ENCODE measurements around the gene ANKS1B.
"Not testable (repeated sequence)": the region's sequence is repeated elsewhere in the genome, so short reads cannot be mapped to it uniquely, and the experiment has no call there.

Gene ANKS1B

DNA sequence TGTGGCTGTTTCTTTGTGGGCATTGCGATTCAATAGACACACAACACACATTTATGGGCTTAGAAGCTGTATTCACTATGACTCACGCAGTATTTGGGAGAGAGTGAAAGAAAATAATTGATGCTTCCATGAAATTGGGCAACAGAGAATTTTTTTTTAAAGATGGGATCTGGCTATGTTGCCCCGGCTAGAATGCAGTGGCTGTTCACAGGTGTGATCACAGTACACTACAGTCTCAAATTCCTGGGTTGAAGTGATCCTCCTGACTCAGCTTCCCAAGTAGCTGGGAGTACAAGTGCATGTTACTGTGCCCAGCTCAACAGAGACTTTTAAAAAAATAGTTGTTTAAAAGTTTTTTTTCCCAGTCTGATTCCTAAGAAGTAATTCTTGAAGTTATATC lies 1193.3 kb downstream of the ANKS1B start:
- DNase-seq (ENCODE audit: low read depth in 2 of 2, low spot score in 1 of 2), result no peak

DNA sequence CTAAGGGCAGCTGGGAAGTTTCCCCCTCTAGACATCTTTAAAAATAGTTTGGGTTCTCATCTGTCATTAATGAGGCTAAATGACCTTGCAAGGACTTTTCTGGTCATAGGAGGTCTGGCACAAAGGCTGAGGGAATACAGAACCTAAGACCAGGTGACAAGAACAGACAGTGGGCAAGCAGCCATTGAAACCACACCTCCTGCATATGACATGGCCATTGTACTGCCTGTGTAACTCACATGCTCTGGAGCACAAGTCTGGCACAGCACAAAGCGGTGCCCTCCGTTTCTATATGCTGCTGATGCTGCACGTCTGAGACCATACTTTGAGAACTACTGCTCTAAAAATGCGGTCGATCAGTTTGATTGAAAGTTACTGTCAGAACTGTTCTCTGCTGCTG lies 1196.3 kb downstream of the ANKS1B start:
- DNase-seq (ENCODE audit: low read depth in 2 of 2, low spot score in 1 of 2), result no peak

DNA sequence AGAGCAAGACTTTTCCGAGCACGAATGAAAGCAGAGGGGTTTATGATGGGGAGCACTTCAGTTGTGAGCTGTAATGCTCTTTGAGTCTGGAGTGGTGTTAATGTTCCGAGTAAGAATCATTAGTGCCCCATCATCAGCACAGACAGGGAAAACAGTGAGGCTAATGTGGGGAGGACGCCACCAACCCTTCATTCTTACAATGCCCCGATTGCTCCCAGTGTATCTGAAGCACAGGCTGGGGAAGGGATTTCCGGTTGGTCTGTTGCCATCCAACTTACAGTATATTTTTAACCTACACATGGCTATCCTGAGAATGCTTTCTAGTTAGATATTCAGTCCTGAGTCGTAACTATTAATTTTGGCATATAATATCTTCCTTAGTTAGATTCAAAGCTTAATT lies 1198.1 kb downstream of the ANKS1B start:
- no peak for DNase-seq (ENCODE audit: low read depth in 2 of 2, low spot score in 1 of 2)

DNA sequence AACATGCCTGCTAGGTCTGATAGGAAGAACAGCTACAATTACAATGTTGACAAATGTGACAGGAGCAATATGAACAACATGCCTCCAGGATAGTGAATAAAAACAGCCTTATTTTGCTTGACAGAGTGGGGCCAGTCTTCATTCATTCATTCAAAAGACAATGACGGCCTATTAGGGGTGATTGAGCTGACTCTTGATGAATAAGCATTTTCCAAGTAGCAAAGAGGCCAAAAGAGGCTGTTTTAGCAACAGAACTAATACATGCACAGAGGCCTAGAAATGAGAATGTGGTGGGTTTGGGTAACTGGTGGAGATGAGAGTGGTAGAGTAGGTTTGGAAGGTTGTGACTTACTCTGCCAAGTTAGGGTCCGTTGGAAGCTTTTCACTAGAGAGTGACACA lies 1201.3 kb downstream of the ANKS1B start:
- no peak for DNase-seq (ENCODE audit: low read depth in 2 of 2, low spot score in 1 of 2)

DNA sequence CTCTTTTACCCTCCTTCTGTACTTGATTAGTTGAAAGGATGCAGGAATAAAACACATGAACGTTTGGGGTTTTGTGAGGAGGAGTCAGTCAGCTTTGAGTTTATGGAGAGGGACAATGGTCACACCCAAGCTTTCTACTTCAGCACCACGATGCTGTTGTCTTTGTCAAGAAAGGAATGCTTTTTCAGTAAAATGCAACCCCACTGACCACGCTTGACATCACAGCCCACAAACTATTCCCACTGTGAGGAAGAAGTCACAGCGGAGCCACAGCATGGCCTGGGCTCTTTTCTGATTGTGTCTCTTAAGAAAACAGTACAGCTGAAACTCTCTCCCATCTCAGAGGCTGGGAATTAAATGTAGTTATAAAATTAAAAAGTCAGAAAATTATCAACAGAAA lies 1204.5 kb downstream of the ANKS1B start:
- no peak for DNase-seq (ENCODE audit: low read depth in 2 of 2, low spot score in 1 of 2)

DNA sequence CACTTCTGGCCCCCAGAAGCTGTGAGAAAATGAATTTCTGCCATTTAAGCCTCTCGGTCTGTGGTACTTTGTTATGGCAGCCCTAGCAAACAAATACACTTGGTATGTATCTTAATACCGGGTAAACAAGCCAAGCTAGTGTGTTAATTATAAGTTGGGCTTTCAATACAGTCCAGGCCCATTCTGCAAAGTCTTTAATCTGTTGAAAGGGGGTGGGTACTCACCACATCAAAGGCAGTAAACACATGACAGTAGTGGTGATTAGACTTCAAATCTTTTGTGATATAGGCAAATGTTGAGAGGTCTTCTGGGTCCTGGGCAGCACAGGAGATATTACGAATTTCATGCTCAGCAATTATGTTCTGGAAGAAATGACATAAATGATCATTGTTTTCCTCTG lies 1211.9 kb downstream of the ANKS1B start:
- DNase-seq (ENCODE audit: low read depth in 2 of 2, low spot score in 1 of 2), result no peak

DNA sequence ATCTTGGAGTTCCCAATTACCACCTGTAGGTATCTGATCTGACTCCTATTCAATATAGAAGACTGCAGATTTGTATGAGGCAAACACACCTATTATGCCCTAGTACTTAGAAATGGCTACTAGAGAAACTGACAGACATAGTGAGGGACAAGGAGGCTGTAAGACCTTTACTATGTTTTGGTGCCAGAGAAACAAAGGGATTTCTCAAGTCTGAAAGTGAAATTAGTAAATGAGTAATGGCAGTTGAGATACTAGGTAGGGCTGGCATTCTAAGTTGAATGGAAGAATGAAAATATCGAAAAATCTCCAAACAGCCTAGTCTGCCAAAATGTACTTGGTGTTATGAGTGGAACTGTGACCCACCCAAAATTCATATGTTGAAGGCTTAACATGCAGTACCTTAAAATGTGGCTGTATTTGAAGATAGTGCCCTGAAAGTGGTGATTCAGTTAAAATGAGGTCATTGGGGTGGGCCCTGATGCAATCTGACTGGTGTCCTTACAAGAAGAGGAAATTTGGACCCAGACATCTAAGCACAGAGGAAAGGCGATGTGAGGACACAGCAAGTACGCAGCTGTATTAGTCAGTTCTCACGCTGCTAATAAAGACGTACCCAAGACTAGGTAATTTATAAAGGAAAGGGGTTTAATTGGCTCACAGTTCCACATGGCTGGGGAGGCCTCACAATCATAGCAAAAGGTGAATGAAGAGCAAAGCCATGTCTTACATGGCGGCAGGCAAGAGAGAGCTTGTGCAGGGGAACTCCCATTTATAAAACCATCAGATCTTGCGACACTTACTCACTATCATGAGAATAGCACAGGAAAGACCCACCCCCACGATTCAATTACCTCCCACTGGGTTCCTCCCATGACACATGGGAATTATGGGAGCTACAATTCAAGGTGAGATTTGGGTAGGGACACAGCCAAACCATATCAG lies 1212.7 kb downstream of the ANKS1B start:
- DNase-seq (ENCODE audit: low read depth in 2 of 2, low spot score in 1 of 2), result no peak

DNA sequence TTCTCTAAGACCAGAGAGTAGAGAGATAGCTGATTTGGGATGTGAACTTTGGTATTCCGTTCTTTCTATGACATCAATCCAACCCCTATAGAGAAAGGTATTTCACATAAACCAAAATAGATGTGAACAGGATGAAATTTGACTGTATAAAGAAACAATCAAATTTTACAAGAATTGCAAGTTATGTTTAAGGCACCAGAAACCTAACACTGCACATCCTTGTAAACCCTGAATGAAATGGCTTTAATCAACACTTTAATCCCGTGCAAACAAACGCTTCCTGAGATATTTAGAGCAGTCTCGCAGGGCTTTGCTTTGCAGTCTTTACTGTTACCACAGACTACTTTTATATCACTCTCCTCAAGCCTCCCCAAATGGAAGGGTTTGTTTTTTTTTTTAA lies 1214.5 kb downstream of the ANKS1B start:
- DNase-seq (ENCODE audit: low read depth in 2 of 2, low spot score in 1 of 2), result no peak

DNA sequence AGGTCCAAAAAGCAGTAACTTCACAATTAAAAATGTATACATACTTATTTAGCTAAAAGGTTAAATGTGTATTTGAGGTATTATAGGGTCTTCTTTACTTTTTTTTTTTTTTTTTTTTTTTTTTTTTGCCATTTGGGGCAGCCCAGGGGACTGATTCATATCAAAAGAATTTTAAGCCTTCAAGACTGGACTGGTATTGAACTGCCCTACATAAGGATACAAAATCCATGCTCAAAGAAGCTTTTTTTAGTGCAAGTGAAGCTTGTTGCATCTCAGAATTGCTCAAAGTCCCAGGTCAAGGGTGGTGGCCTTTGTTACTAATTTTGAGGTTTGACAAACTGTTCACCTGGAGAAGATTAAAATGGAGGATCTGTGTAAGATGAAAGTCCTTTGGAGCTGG lies 1215.7 kb downstream of the ANKS1B start:
- DNase-seq (ENCODE audit: low read depth in 2 of 2, low spot score in 1 of 2), result no peak

DNA sequence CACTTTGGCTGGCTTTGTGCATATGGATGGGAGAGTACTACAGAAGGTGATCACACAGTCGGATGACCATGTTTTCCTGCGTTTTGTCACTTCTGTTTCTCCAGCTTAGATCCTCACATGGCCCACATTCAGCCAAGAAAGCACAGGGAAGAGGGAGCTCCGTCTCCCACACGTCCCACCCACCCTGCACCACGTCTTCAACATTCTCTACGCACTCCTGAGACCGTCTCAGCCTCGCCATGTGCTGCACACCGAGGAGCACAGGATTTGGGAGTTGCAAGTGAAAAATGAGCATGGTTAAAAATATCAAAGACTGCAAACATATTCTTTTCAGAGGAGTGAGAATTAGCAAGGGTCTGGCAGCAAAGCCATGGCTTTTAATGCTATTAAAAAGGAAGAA lies 1217.5 kb downstream of the ANKS1B start:
- DNase-seq (ENCODE audit: low read depth in 2 of 2, low spot score in 1 of 2), result no peak

DNA sequence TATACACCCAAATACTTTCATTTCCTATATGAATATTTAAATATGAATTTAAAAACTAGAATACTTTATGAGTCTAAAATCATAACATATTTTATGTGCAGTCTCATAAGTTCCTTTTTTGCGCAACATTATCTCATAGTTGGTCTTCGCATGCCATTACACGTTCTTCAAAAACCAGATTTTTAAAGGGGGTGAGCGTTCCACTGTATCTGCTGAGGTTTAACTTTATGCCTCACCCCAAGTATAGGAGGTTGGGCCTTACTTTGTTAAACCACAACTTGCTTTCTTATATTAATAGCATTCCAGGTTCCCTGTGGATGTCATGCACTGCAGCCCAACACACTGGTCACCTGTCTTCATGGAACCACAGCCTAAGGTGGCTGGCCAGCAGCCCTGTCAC lies 1221.1 kb downstream of the ANKS1B start:
- no peak for DNase-seq (ENCODE audit: low read depth in 2 of 2, low spot score in 1 of 2)

DNA sequence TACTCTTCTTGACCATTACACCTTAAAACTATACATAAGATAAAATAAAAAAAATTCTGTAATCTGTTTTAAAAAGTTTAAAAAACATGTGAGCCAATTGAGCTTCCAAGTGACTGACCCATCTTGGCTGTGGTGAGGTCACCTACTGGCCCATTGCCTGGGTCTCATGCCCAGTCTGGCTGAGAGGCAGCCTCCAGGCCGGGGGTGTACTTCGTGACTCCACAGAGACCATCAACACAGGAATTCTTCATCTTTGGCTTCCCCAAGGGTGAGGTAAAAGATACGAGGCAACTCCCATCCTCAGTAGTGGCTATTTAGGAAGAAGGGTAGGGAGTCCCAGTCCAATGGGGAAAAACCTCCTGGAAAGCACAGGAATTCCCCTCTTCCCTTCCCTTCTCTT lies 1226.4 kb downstream of the ANKS1B start:
- no peak for DNase-seq (ENCODE audit: low read depth in 2 of 2, low spot score in 1 of 2)

DNA sequence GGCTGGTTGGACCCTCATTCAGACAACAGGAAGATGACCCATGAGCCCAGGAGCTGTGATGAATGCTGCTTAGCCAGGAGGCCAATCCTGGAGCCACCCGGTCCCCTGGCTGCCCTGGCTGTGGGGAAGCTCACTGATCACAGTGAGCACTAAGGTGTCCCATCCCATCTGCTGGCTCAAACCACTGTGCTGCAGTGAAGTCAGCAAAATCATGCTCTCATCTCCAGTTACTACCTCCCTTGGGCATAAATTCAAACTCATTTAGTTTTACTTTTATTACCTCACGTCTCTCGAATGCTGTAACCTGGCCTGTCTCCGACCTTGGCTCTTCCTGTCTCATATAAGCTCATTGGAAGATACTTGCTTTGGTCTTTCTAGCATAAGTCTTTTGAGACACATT lies 1227.3 kb downstream of the ANKS1B start:
- DNase-seq (ENCODE audit: low read depth in 2 of 2, low spot score in 1 of 2), result no peak

DNA sequence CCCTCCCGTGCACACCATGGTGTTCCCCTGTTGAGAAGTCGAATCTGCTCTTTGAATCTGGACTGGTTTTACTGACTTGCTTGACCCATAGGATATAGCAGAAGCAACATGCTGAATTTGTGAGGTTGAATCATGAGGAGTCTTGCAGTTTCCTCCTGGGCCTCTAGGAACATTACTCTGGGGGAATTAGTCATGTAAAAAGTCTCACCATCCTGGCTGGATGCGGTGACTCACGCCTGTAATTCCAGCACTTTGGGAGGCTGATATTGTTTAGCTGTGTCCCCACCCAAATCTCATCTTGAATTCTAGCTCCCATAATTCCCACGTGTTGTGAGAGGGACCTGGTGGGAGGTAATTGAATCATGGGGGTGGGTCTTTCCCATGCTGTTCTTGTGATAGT lies 1228.9 kb downstream of the ANKS1B start:
- not testable (repeated sequence) for DNase-seq (ENCODE audit: low read depth in 2 of 2, low spot score in 1 of 2)

DNA sequence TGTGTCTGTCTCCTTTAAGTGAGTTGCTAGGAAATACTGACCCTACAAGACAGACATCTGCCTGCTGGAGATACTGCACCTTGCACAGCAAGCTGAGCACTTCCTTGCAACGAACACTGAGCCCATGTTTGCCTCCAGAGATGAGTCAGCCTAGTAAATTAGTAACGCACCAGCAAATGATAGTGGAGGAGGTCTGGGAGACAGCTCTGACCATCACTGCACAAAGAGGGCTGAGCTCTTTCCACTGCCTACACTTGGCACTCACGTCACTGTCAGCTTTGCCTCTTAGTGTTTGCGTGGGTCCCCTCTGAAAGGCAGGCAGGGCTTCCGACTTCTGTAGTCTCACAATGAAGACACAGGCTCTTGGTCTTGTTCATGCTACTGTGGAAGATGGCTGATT lies 1230.6 kb downstream of the ANKS1B start:
- DNase-seq (ENCODE audit: low read depth in 2 of 2, low spot score in 1 of 2), result no peak

DNA sequence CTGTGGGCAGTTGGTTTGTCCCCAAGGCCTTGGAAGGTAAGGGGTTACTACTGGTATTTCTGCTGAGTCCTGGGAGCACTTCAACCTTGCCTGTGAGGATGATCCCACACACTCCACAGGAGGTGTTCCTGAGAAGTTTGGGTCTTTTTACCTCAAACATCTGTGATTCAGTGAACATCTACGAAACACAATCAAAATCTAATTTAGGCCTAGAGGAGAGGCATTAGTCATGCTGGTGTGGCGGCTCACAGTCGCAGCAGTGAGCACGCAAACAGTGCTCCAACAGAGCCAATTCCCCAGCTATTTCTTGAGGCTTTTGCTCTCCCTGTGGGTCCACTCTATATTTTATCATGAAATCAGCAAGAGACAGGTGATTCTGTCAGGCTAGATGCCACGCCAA lies 1232.0 kb downstream of the ANKS1B start:
- DNase-seq (ENCODE audit: low read depth in 2 of 2, low spot score in 1 of 2), result no peak

DNA sequence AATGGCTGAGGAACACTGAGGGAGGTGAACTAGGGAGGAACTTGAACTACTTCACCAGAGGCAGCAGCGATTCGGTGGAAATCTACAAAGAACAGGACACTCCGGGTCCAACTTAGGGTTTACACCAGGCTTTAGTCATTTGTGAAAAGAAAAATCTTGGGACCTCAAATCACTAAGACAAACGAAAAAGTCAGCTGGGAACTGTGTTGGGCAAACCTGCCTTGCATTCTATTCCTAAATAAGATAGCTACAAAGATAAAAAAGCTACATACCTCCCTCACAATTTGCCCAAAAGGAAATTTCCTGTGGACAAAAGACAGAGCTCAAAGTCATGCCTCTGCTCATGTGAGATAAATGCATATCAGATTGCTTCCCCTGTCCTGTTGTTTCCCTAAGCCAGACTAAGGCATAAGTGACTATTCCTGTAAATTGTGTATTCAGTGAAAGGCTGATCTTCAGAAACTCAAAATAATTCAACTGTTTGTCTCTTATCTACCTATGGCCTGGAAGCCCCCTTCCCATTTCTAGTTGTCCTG lies 1233.1 kb downstream of the ANKS1B start:
- DNase-seq (ENCODE audit: low read depth in 2 of 2, low spot score in 1 of 2), result no peak

DNA sequence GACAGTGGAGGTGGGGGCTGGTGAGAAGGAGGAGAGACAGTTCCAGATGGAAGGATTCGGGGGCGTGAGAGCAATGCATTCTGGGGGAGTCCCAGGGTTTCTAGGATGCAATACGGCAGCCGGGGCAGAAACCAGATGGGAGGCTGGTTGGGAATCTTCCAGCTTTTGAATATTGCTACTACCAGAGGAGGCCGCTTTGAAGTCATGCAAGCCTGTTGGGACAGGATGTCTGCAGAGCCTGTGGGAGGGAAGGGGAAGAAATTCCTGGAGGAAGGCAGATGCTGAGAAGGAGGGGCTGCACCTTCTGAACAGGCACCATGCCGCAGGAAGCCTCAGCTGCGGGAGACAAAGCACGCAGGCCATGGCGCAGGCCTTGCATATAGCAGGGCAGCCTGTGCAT lies 1234.2 kb downstream of the ANKS1B start:
- DNase-seq (ENCODE audit: low read depth in 2 of 2, low spot score in 1 of 2), result no peak

DNA sequence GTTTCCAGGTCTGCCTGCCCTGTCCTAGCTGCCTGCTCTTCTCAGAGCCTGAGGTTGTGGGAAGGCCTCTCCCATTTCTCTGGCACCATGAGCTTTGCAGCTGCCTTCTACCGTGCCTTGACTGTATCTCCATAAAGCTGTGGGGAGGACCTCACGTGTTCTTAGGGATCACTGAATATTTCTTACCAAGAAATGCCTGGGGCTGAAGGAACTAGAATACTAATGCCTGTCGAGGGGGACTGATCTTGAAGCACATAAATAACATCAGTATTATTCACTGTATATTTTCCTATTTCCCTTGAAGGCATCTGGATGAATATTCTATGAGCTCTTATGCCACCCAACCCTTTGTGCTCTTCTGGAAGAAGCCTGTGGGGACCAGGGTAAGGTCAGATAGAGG lies 1236.3 kb downstream of the ANKS1B start:
- DNase-seq (ENCODE audit: low read depth in 2 of 2, low spot score in 1 of 2), result no peak

DNA sequence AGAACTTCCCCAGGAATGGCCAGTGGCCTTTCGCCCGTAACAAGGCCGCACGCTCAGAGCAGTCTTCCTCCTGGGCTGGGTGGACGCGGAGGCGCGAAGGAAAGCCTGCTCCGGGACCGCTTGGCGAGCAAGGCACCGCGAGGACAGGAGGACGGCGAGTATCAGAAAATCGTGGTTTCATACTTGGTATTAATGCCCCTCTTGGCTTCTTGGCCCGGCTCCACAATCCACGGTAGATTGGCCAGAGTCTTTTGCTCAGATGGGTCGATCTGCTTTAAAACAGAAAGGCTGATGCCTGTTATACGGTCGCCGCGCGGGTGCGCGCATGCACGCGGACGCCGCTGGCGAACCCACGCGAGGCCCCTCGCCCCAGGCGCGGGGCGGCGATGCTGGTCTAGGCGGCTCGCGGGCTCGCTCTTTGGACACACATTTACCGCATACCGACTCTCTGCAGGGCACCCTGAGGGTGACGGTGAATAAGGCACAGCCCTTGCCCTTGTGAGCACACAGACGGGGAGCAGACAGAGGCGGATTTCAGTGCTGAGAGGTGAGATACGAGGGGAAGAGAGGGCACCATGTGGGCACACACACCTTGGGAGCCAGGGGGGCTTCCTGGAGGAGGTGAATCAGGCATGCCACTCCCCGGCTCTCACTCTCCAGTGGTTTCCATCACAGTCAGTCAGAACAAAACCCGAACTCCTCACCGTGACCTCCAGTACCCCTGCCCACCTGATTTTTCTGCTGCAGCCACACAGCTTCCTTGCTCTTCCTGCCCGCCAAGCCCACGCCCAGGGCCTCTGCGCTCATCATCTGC lies 1239.0 kb downstream of the ANKS1B start:
- no peak for DNase-seq (ENCODE audit: low read depth in 2 of 2, low spot score in 1 of 2)

DNA sequence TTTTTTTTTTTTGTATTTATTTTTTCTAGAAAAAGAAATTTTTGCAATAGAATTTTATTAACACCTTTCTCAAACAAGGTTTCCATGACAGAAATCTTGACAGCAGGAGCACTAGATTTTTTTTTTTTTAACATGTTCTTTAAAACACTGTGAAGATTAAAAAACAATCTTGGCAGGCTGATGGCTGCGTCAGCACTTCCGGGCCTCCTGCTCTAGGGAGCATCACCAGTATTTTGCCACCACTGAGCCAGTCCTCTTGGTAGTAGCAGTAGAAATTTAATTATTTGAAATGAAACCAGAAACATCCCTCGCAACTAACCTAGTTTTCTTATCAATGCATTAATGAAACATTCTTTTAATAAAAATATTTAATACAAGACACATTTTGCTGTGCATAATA lies 1240.1 kb downstream of the ANKS1B start:
- no peak for DNase-seq (ENCODE audit: low read depth in 2 of 2, low spot score in 1 of 2)

DNA sequence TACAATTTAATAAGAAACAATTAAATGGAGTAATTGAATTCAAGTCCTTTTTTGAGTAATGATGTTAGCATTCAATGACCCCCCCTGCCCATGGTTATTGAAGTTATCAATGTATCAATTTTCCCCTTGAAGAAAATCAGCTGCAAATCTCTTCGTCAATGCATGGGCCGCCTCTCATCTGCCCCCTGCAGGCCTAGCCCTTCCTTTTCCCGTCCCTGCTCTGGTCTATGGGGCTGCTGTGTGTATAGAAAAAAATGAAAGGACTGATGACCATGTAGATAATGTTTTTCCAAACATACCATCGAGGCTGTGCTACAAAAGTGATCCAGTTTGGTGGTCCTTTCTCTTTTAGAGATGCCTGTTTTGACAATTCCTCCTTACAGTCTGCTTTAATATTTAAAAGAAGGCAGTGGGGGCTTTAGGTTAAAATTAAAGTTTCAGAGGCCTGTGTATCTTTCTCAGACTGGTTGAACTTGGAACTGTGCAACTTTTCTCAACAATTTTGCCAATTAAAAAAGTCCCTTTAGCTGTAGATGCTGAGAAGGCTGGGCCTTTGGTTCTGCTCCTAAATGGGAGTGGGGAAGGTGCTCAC lies 1241.3 kb downstream of the ANKS1B start:
- no peak for DNase-seq (ENCODE audit: low read depth in 2 of 2, low spot score in 1 of 2)
